ENCODE data around the gene MBD6. TPM values are rescaled to one million over a fixed set of nuclear protein-coding genes. Genes with fewer than 3 reads are reported as not detected.

The MBD6 gene
- total RNA-seq, 2 experiments from 2014 or later = 94.2 to 96.7 TPM

- POLR2A ChIA-PET = no interaction called here
- no peak overlapping the region for H3K4me3 Mint-ChIP-seq
- ATAC-seq (ENCODE audit: low read depth) = no peak
- no peak overlapping the region for H3K27ac Mint-ChIP-seq
- no peak for DNase-seq
- peaks cover 4% of the 10 kb centered on the region for H3K4me1 Mint-ChIP-seq
- no peaks in the 10 kb centered on the region for H3K27me3 Mint-ChIP-seq
- H3K36me3 Mint-ChIP-seq = no peaks in the 10 kb centered on the region
- no peaks in the 10 kb centered on the region for H3K9me3 Mint-ChIP-seq
These were observed 53.4 kb downstream of the MBD6 start for GRCh38 chr12:57575771-57576612.

- no peak overlapping the region for H3K27ac Mint-ChIP-seq
- H3K9me3 Mint-ChIP-seq = no peaks in the 10 kb centered on the region
- H3K4me1 Mint-ChIP-seq = peaks cover 2% of the 10 kb centered on the region
- DNase-seq (no peak), ATAC-seq (ENCODE audit: low read depth) (no peak)
- H3K27me3 Mint-ChIP-seq = no peaks in the 10 kb centered on the region
- H3K36me3 Mint-ChIP-seq = no peaks in the 10 kb centered on the region
- POLR2A ChIA-PET = no interaction called here
- no peak overlapping the region for H3K4me3 Mint-ChIP-seq
These were observed 54.1 kb downstream of the MBD6 start for GRCh38 chr12:57576613-57577160.

GRCh38 chr12:57577981-57578758, 55.5 kb downstream of the MBD6 start:
- DNase-seq (no peak), ATAC-seq (ENCODE audit: low read depth) (no peak)
- H3K4me1 Mint-ChIP-seq = peaks cover 4% of the 10 kb centered on the region
- H3K4me3 Mint-ChIP-seq = no peak overlapping the region
- POLR2A ChIA-PET = interaction anchor here (0.5 kb wide), 1 partner anchor 13 kb away, joined by 4 read pairs; no protein-coding TSS in a partner anchor
- H3K27me3 Mint-ChIP-seq = no peaks in the 10 kb centered on the region
- no peak overlapping the region for H3K27ac Mint-ChIP-seq
- H3K36me3 Mint-ChIP-seq = no peaks in the 10 kb centered on the region
- H3K9me3 Mint-ChIP-seq = no peaks in the 10 kb centered on the region

GRCh38 chr12:57579011-57579410, 56.4 kb downstream of the MBD6 start:
- no peak overlapping the region for H3K27ac Mint-ChIP-seq
- DNase-seq = no peak
- peaks cover 5% of the 10 kb centered on the region for H3K4me1 Mint-ChIP-seq
- H3K36me3 Mint-ChIP-seq = no peaks in the 10 kb centered on the region
- H3K9me3 Mint-ChIP-seq = no peaks in the 10 kb centered on the region
- H3K4me3 Mint-ChIP-seq = no peak overlapping the region
- POLR2A ChIA-PET = no interaction called here
- H3K27me3 Mint-ChIP-seq = no peaks in the 10 kb centered on the region
- no peak for ATAC-seq (ENCODE audit: low read depth)

Small RNA genes lying within 50 kb of the gene (microRNA-seq; reads per million reads assigned to microRNA genes)
- 2.8 reads per million for gene MIR616
- gene MIR6758 = not detected

Other genes with a start within 250 kb of the MBD6 start
- gene R3HDM2, start 91.8 kb upstream of the MBD6 start, total RNA-seq = 10 to 100 TPM; 91.5 to 97.1 TPM
- gene INHBC, start 88.0 kb upstream of the MBD6 start, total RNA-seq = under 1 TPM in 1 of 2 experiments, not detected in 1; 0.14 TPM
- gene INHBE, start 67.5 kb upstream of the MBD6 start, total RNA-seq = not detected
- gene GLI1, start 63.0 kb upstream of the MBD6 start, total RNA-seq = under 1 TPM; 0.54 to 0.86 TPM
- 100 to 1,000 TPM; 282 to 304 TPM for gene ARHGAP9, start 43.0 kb upstream of the MBD6 start, total RNA-seq
- gene MARS1, start 34.8 kb upstream of the MBD6 start, total RNA-seq = 100 to 1,000 TPM; 293 to 306 TPM
- 10 to 100 TPM; 34.4 to 37.2 TPM for gene DDIT3, start 2.3 kb upstream of the MBD6 start, total RNA-seq
- gene DCTN2, start 24.4 kb downstream of the MBD6 start, total RNA-seq = 10 to 100 TPM; 81.0 to 84.4 TPM
- 1 to 10 TPM; 1.4 to 1.6 TPM for gene KIF5A, start 27.2 kb downstream of the MBD6 start, total RNA-seq
- gene PIP4K2C, start 68.4 kb downstream of the MBD6 start, total RNA-seq = 10 to 100 TPM; 21.6 to 24.1 TPM
- 10 to 100 TPM; 31.5 to 32.8 TPM for gene DTX3, start 82.0 kb downstream of the MBD6 start, total RNA-seq
- 1 to 10 TPM; 1.3 to 1.4 TPM for gene ARHGEF25, start 88.6 kb downstream of the MBD6 start, total RNA-seq
- gene B4GALNT1, start 110.4 kb downstream of the MBD6 start, total RNA-seq = under 1 TPM; 0.65 to 0.80 TPM
- 100 to 1,000 TPM; 135 to 140 TPM for gene OS9, start 171.3 kb downstream of the MBD6 start, total RNA-seq
- gene AGAP2, start 215.9 kb downstream of the MBD6 start, total RNA-seq = 10 to 100 TPM; 68.3 to 71.6 TPM
- 10 to 100 TPM; 19.6 to 23.2 TPM for gene TSPAN31, start 222.2 kb downstream of the MBD6 start, total RNA-seq
- 100 to 1,000 TPM in 1 of 2 experiments, 10 to 100 TPM in 1; 98.4 to 100 TPM for gene CDK4, start 229.5 kb downstream of the MBD6 start, total RNA-seq
- gene MARCHF9, start 232.3 kb downstream of the MBD6 start, total RNA-seq = 10 to 100 TPM; 37.1 to 38.3 TPM
- gene CYP27B1, start 244.3 kb downstream of the MBD6 start, total RNA-seq = 1 to 10 TPM; 2.4 to 2.6 TPM
- 10 to 100 TPM; 13.9 to 14.9 TPM for gene METTL1, start 249.3 kb downstream of the MBD6 start, total RNA-seq
- 1 to 10 TPM; 3.8 to 4.1 TPM for gene EEF1AKMT3, start 249.8 kb downstream of the MBD6 start, total RNA-seq